ENCODE results near the gene OR2T10. TPM values are rescaled to one million over a fixed set of nuclear protein-coding genes. Genes with fewer than 3 reads are reported as not detected.

Gene OR2T10
- polyA plus RNA-seq, 4 donors: 0.10 to 0.26 (median 0.18) TPM

Other genes starting within 250 kb of the OR2T10 start
- gene OR14C36, start 248.9 kb downstream of the OR2T10 start, polyA plus RNA-seq (ENCODE audit: insufficient read length in 4 of 4): not detected
- gene OR2T4, start 236.0 kb downstream of the OR2T10 start, polyA plus RNA-seq (ENCODE audit: insufficient read length in 4 of 4): not detected
- under 1 TPM; 0.05 to 0.34 (median 0.10) TPM for gene OR2T6, start 222.0 kb downstream of the OR2T10 start, polyA plus RNA-seq (ENCODE audit: insufficient read length in 4 of 4)
- gene OR2T1, start 194.7 kb downstream of the OR2T10 start, polyA plus RNA-seq (ENCODE audit: insufficient read length in 4 of 4): not detected
- gene OR2T2, start 152.1 kb downstream of the OR2T10 start, polyA plus RNA-seq (ENCODE audit: insufficient read length in 4 of 4): under 1 TPM in 1 of 4 donors, not detected in 3; 0.01 TPM
- not detected for gene OR2T3, start 124.3 kb downstream of the OR2T10 start, polyA plus RNA-seq (ENCODE audit: insufficient read length in 4 of 4)
- gene OR2T5, start 109.1 kb downstream of the OR2T10 start, polyA plus RNA-seq (ENCODE audit: insufficient read length in 4 of 4): under 1 TPM in 1 of 4 donors, not detected in 3; 0.03 TPM
- under 1 TPM in 2 of 4 donors, not detected in 2; 0.03 TPM for gene OR2G6, start 89.6 kb downstream of the OR2T10 start, polyA plus RNA-seq (ENCODE audit: insufficient read length in 4 of 4)
- not detected for gene OR2T29, start 34.9 kb downstream of the OR2T10 start, polyA plus RNA-seq (ENCODE audit: insufficient read length in 4 of 4)
- gene OR2T34, start 22.9 kb downstream of the OR2T10 start, polyA plus RNA-seq (ENCODE audit: insufficient read length in 4 of 4): not detected
- not detected for gene OR2T11, start 37.4 kb upstream of the OR2T10 start, polyA plus RNA-seq (ENCODE audit: insufficient read length in 4 of 4)
- gene OR2T35, start 47.6 kb upstream of the OR2T10 start, polyA plus RNA-seq (ENCODE audit: insufficient read length in 4 of 4): not detected
- not detected for gene OR2T27, start 57.8 kb upstream of the OR2T10 start, polyA plus RNA-seq (ENCODE audit: insufficient read length in 4 of 4)
- not detected for gene OR14I1, start 105.1 kb upstream of the OR2T10 start, polyA plus RNA-seq (ENCODE audit: insufficient read length in 4 of 4)
- gene LYPD8, start 158.1 kb upstream of the OR2T10 start, polyA plus RNA-seq (ENCODE audit: insufficient read length in 4 of 4): under 1 TPM in 1 of 4 donors, not detected in 3; 0.04 TPM
- gene SH3BP5L, start 228.2 kb upstream of the OR2T10 start, polyA plus RNA-seq (ENCODE audit: insufficient read length in 4 of 4): 10 to 100 TPM; 23.1 to 31.1 (median 24.9) TPM
- gene ZNF672, start 240.5 kb upstream of the OR2T10 start, polyA plus RNA-seq (ENCODE audit: insufficient read length in 4 of 4): 10 to 100 TPM; 22.1 to 26.6 (median 23.7) TPM